Fibroblast of skin of right quadriceps (primary cell): ENCODE results near the gene NKAIN2.
"Not testable (repeated sequence)": the region's sequence is repeated elsewhere in the genome, so short reads cannot be mapped to it uniquely, and the experiment has no call there.

ENCODE experiments used
- DNase-seq: peaks from one replicate; pipeline ENCODE4 v3.0.0-alpha.2; 2013

NKAIN2 gene

DNA sequence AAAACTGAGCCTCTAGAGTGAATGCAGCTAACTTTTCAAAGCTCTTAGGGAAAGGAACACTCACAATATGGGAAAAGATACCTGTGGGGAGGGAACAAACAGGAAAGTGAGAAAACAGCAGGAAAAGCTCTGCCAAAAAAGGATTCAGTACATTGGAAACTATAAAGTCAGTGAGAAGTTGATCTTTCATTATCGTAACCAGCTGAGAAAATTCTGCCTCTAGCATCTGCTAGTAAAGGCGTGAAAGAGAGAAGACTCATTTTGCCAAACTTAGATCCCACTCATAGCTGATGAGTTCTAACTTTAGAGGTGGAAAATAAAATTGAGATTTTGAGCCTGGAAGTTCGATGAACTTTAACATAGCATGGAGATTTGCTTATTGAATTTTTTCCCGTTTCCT is 836.8 kb downstream of the NKAIN2 start:
- DNase-seq = no peak

DNA sequence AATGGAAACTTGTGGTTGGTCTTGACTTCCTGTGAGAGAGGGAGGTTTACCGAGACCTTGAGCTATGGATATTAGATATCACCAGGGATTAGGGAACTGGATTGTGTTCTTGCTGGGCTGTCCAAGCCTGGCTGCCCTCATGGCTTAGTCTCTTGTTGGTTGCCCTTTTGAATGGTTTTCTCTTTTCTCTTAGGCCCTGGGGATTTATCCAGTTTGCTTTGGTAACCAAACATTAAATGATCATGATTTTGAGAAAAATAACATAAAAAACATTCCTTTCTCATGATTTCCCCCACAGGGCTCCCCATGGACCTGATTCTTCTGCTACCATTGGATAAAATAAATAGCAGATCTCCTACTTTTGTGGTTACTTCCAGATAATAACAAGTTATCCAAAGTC is 852.2 kb downstream of the NKAIN2 start:
- DNase-seq = peak; percentile 1

DNA sequence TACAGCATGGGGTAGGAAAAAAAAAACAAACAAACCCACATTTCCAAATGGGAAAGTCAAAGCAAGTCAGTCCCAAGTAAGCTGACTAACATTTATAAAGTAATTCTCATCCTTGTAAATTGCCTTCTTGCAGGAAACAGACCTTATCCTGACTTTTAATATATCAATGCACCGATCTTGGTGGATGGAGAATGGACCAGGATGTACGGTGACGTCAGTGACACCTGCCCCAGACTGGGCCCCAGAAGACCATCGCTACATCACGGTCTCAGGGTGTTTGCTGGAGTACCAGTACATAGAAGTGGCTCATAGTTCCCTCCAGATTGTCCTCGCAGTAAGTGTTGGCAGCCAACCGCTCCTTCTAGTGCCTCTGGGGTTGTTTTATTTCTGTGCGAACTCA is 854.4 kb downstream of the NKAIN2 start:
- DNase-seq = no peak

DNA sequence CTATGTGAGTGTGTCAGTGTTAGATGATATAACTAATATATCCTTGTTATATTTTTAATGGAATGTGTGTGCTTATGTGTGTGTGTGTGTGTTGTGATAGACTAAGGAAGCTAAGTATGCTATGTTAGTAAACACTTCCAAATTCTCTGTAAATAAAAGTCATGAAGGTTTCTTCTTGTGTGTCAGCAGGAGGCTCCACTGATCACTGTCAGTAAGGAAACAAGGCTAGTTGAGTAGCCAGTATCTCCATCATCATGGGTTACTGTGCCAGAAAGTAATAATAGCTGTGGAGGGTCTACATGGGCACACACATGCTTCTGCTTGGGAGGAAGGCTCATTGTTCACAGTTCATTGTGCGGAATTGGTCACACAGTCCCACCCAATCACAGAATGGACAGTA is 855.8 kb downstream of the NKAIN2 start:
- DNase-seq = no peak

DNA sequence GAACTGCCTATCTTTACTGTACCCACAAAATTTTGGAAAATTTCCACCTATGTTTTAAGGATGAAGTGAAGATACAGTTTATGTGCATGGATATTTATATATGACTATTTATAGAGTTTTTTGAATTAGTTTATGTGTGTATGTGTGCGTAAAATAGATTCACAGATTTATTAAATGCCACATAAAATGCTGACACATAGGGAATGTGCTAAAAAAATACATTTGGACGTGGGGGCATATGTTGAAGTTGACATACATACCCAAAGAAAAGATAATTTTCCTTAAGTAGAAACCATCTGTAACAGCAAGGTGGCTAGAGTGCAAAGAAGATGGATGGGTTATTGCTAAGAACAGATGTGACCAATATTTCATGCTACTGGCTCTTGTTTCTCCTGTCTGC is 856.5 kb downstream of the NKAIN2 start:
- no peak for DNase-seq

DNA sequence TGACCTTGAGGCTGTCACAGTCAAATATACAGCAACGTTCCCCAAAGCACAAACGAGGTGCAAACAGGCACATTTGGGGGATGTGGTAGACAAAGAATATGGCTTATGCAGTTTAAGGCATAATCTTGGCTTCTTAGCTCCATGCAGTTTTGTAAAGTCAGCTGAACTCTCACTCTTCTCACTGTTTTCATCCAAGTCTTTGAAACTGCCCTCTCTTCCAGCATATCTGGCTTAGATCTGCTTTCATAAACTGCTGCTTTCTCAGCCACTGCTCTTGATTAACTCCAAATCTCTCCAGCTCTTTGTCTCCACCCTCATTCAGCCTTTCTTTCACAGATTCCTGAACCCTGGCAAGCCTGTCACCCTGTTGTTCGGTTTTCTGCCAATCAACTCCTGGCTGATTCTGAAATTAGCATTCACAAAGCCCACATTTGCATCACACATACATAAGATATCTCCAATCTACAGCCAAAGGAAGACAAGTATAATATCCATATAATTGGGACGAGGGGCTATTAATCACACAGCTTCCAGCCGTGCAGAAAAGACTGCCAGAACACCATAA is 857.5 kb downstream of the NKAIN2 start:
- no peak for DNase-seq

DNA sequence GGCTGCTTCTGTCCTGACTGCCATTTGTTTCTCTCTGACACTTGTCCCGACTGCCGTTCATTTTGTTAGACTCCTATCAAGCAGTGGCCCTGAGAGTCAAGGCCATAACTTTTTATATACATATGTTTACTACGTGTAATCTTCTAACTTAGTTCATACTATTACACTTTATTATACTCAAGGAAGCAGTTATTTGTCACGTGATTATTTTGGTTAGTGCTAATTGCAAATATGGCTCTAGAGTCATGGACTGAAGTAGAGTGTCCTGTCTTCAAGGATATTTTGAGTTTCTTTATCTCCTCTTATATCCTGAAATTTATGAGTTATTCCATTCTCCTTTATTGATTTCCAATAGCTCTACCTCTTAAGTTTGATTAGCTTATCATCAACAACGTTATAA is 864.4 kb downstream of the NKAIN2 start:
- no peak for DNase-seq

DNA sequence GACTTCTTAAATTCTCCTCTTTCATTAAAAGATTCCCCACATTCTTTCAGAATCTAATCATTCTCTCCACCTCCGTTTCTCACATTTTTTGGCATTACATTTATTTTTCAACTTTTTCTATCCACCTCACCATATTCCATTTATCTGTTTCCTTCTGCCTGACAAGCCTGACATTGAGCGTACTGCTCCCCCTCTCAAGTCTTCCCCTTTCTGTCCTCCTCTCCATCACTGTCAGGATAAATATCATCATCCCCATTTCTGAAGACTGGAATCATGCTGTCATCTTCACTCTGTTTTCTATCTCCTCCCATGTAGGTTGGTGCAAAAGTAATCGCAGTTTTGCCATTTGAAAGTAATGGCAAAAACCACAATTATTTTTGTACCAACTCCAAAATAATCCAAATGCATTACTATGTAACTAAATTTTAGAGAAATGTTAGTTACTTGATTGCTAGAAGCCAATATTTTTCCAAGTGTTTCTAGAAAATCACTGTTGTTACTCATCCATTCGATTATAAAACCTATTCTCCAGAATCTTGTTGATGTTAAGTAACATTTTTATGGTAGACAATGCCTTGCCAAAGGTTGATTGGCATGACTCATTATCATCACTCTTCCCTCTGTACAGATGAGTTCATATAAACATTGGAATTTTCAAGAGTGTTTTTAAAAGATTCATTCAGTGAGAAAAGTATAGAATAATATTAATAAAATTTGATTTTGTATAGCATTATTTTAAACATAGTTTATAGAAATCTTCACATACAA is 866.2 kb downstream of the NKAIN2 start:
- DNase-seq = peak; percentile 19

DNA sequence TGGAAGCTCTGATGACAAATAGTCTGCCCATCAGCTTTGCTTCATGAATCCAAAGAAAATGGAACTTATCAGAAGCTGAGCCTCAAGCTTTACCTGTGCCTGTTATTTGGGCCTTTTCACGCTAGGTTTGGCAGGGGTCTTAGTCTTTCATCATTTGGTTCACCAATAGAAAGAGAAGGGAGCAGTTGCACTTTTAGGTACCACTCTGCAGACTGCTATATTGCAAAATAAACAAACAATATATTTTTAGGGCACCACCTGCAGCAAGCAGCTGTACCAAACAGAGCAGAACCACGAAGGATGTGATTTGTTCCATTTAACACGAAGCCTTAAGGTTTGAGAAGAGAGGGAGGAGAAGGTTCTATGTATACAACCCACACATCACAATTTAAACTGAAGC is 867.1 kb downstream of the NKAIN2 start:
- DNase-seq = no peak

DNA sequence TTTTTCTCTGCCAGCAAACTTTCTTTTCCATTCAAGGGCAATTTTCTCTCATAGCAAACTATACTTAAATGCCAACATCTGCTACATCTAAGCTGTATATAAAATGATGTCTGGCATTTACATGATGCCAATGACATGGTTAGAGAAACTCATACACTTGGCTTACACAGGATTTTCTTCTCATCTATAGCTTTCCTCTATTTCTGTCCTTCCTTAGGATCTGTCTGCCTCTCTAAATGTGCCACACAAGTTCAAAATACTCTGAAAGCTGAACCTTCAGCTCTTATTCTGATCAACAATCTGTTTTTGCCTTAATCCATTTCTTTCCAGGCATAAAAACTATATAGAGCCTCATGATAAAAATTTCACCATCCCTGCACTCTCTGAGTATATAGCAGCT is 867.7 kb downstream of the NKAIN2 start:
- DNase-seq = no peak

DNA sequence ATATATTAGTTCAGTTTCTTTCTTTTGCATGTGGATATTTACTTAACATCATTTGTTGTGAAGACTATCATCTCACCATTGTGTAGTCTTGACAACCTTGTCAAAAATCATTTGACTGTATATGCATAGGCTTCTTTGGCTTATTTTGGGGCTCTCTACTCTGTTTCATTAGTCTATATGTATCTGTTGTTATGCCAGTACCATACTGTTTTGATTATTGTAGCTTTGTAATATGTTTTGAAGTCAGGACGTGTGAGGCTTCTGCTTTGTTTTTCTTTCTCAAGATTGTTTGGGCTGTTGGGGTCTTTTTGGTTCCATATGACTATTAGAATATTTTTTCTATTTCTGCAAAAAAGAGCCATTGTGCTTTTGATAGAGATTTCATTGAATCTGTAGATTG is 870.4 kb downstream of the NKAIN2 start:
- no peak for DNase-seq

DNA sequence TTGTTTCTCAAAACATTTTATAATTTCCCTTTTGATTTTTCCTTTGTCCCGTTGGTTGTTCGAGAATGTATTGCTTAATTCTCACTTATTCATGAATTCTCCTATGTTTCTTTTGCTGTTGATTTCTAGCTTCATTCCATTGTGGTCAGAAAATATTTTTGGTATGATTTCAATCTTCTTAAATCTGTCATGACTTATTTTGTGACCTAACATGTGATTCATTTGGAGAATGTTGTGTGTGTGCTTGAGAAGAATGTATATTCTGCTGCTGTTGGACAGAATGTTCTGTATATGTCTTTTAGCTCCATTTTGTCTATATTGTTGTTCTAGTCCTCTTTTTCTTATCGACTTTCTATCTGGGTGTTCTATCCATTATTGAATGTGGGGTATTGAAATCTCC is 872.4 kb downstream of the NKAIN2 start:
- DNase-seq = peak; percentile 83

DNA sequence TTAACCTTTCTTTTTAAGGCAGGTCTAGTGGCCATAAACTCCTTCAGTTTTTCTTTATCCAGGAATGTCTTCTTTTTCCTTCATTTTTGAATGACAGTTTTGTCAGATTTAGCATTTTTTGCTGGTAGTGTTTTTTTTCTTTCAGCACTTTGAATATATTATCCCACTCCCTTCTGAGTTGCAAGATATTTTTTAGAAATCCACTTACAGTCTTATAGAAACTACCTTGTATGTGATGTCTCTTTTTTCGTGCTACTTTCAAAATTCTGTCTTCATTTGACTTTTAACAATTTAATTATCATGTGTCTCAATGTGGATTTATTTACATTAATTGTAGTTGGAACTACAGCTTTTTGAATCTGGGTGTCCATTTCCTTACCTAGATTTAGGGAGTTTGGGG is 874.2 kb downstream of the NKAIN2 start:
- DNase-seq = no peak

DNA sequence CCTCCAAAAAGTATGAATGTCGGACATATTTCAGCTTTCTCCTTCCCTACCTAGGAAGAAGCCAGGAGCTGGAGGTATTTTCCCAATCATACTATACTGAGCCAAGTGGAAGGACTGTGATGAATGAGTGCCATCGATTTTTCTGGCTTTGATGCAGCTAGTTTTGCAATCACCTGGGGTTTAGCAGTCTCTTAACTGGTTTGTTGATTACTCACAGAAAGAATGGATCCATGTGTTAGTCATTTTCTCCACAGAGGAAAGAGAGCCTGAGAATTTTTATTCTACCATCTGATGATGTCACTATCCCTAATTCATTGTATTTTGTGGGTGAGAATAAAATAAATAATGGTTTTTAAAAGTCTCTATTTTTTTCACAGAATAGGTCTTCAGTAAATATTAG is 875.7 kb downstream of the NKAIN2 start:
- DNase-seq = peak; percentile 59

DNA sequence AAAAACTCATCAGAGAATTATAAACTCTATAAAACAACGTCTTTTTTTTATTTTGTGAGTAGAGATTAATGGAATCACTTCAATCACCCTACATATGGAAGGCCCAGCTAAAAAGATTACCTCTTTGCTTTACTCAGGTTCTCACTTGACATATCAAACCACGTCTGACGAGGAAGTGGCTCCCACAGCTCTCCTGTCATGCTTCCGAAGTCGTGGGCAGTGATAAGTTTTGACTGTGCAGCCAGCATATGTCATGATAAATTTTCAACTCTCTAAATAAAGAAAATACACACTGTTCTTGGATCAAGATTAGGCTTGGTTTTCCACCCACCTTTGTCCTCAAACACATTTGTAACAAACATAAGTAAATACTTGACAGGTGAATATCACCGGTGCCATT is 879.1 kb downstream of the NKAIN2 start:
- no peak for DNase-seq

DNA sequence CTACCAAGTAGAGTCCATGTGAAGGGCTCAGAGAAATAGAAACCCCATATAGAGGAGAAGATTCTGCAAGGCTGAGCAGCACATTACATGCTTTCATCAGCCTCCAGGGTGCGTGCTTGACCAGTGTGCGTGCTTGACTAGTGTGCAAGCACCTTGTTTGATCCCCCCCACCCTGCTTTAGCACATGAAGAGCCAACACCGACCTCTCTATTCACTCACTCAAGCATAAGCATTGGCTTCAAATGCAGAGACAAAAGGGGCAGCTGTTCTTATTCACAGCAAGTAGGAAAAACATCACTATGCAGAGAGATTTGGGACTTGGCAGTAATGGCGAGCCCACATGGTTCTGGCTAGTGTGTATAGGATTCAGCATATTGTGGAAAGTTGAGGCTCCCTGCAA is 879.8 kb downstream of the NKAIN2 start:
- DNase-seq = no peak

DNA sequence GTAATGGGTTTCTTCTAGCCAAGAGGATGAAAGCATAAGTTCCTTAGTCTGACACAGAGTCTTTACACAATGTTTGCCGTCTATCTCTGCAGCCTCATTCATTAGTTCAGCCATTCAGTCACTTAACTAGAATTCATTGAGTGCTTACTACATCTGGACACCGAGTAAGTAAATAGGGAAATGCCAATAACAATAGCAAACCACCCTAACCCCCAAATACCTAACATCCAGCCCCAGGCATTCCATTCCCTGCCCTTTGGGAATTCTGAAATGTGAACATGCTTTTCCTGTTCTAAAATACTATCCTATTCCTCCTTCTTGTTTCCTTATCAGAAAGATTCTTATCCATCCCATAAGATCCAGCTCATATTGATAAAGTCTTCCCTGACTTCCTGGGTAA is 881.0 kb downstream of the NKAIN2 start:
- peak; percentile 10 for DNase-seq

DNA sequence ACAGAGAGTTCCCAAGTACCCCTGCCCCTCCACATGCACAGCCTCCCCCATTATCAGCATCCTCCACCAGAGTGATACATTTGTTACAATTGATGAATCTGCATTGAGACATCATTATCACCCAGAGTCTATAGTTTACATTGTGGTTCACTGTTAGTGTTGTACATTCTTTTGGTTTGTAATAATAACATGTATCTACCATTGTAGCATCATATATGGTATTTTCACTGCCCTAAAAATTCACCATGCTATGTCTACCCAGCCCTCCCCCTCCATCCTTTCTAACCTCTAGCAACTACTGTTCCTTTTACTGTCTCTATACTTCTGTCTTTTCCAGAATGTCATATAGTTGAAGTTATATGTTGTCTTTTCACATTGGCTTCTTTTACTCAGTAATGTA is 884.7 kb downstream of the NKAIN2 start:
- no peak for DNase-seq

DNA sequence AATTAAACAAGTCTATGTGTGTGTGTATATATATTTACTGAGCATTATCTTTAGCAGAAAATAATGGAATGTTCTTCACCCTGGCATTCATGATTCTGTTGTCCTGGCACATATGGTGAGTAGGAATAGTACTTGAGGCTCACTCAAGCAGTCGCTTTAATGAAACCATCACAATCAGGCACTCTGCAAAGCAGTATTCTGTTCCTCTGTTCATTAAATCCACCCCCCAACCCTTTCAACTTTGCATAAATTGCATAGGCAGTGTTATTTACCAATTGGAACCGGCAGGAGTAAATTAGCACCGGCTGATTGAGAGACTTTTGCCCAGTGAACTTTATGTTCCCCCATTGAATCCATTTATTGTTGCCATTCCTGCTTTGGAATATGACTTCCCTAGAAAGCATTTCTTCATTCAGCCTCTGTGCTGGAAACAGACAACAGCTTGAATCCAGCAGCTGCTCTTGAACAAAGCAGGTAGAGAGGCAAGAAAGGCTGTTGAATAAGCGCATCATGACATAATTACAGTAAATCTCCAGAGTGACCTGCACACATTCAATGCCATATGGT is 890.6 kb downstream of the NKAIN2 start:
- no peak for DNase-seq

DNA sequence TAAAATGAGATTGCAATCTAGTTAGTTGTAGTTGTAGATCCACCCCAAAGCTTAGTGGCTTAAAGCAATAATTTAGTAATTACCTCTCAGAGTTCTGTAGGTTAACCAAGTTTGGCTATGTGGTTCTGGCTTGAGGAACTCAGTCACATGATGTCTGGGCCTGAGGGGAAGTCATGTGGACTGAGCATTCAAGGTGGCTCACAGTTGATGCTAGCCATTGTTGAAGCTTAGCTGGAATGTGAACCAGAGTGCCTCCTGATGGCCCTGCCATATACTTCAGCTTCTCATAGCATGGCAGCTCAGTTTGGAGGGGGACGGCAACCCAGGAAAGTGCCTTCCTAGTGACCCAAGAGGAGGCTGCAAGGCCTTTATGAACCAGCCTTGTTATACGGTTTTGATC is 895.4 kb downstream of the NKAIN2 start:
- no peak for DNase-seq

DNA sequence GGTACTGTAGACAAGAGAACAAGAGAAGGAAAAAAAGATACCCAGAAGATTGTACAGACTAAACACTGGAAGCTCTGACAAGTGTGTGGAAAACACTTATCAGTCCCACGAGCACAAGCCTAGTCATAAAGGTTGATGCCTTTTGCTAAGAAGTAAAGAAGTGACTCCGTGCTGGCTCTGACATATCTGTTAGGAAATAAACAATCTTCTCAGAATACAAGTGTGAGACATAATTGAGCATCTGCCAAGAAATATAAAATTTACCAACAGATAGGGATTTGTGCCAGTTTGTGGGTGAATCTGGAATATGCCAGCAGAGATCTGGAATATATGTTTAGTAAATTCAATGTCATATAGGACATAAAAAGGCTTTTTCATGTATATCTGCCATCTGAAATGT is 899.9 kb downstream of the NKAIN2 start:
- DNase-seq = no peak

DNA sequence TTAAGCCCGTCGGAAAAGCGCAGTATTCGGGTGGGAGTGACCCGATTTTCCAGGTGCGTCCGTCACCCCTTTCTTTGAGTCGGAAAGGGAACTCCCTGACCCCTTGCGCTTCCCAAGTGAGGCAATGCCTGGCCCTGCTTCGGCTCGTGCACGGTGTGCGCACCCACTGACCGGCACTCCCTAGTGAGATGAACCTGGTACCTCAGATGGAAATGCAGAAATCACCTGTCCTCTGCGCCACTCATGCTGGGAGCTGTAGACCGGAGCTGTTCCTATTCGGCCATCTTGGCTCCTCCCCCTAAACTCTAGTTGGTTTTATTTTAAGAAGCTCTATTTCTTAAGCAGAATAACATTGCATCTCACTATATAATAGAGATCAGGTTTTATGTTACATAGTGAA is 908.9 kb downstream of the NKAIN2 start:
- DNase-seq = not testable (repeated sequence)

DNA sequence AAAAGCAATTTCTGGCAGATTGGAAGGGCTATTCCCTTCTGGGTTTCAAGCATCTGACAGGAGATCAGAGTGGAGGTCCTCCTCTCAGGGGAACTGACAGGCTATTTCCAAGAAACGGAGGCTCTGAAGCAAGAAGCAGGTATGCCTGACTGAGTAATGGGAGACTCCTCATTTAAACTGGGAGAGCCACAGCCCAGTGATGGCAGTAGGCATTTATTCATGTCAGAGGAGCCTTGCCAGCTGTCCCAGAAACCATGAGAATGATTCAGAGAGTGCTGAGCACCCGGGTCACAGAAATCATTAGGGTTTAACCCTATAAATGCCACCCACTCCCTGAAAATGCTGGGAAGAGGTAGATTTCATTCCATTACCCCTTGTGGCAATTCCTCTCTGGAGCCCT is 911.1 kb downstream of the NKAIN2 start:
- no peak for DNase-seq

DNA sequence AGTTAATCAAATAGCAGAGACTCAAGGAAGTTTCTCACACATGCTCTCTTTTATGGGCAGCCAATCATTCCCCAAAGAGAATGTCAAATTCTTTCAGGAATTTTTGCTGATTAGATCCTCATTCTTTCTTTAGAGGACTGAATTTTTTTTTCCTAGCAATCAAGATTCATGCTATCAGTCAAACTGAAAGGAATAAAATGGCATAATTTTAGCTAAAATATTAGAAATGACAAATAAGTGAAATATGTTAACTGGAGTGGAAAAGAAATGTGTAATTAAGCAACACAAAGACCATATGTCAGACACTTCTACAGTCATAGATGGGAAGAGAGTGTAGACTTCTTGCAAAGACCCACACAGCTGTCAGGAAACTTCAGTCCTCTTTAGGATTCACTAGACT is 916.2 kb downstream of the NKAIN2 start:
- no peak for DNase-seq

DNA sequence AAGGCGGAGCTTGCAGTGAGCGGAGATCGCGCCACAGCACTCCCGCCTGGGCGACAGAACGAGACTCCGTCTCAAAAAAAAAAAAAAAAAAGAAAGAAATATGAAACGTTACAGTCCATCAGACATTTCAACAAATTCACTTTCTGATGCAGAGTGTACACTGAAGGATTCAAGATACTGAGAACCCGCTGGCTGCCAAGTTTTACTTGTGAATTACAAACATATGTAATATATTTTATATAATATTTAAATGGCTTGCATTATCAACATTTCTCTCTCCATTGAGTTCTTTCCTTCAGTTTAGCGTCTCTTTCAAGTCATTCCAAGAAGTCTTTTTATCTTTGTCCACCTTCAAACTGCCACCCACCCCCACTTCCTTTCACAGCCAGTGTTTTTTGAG is 917.7 kb downstream of the NKAIN2 start:
- DNase-seq = no peak
